Measurements from ENCODE around the gene MLPH.
"Not testable (repeated sequence)": the region's sequence is repeated elsewhere in the genome, so short reads cannot be mapped to it uniquely, and the experiment has no call there.

The MLPH gene

DNA sequence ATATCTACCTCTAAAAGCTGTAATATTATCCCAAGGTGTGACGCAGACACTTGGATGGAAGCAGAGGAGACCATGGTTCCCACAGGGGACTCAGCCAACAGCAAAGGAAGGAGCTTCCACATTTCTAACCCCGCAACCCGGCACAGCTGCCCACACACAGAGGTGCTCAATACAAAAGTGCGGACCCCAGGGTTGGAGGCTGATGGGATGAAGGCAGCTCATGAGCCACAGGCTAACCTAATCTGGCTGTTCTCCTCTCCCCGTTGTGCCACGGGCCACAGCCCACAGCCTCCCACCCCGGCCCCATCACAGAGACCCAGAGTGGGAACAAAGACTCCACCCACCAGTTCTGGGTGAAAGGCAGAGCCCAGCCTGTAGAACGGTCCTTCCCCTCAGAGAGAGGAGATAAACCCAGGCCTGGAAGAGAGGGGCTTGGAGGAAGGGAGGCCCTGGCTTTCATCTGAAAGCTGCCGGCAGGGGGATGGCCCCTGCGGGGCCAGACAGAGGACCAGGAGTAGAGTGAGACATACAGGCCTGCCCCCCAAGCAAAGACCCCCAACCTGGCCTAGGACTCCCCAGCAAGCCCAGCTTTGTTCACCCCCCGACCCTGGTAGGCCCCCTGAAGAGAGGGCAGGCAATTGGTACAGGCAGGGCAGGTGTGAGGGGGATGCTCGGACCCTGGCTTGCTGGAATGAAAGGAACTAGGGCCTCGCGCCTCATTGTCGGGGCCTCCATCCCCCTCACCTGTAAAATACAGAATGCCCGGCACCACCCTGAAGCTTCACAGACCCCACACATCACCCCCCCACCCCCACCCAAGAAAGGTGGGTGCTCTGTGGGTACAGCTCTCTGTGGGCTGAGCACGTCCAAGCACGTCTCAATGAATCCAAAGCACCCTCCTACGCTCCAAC is 96.6 kb downstream of the MLPH start:
- no peak overlapping the region for H2AFZ ChIP-seq (ENCODE audit: low read depth, low read length)
- no peak overlapping the region for H3K4me3 ChIP-seq (ENCODE audit: low read length)
- no peaks in the 10 kb centered on the region for H3K36me3 ChIP-seq (ENCODE audit: insufficient read depth, low read length)
- no peaks in the 10 kb centered on the region for H3K27me3 ChIP-seq (ENCODE audit: insufficient read depth, low read length)
- H3K9me3 ChIP-seq (ENCODE audit: low read length) = no peaks in the 10 kb centered on the region
- peaks cover 5% of the 10 kb centered on the region for H3K4me1 ChIP-seq (ENCODE audit: insufficient read depth, low read length)

DNA sequence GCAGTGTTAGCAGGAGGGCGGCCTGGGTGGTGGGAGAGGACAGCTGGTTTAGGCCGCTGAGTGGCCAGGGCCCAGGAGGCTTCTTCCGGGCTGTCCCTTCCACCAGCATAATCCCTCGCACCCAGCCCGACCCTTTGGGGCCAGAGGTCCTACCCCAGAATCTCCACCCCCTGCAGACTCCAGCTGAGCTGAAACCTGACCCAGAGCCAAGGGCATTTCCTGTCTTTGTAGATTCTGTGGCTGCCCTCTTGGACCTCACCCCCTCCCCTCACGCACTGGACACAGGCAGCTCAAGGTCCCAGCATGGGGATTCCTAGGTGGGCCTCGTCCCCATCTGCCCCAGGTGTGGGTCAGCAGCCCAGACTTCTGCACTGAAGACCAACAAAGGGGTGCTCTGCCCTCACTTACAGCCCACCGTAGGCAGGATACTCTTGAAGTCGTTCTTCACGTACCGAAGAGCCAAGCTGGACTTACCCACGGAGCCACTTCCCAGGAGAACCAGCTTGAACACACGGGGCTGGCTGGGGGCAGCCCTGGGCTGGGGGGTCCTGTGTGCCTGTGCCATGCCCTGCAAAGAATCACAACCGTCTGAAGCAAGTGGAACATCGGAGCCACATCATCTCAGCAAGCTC is 98.7 kb downstream of the MLPH start:
- Histone ChIP-seq H3K27me3 (ENCODE audit: insufficient read depth, low read length) (no peaks in the 10 kb centered on the region), H3K36me3 (ENCODE audit: insufficient read depth, low read length) (no peaks in the 10 kb centered on the region), H2AFZ (ENCODE audit: low read depth, low read length) (no peak overlapping the region), H3K4me1 (ENCODE audit: insufficient read depth, low read length) (peaks cover 5% of the 10 kb centered on the region), H3K9me3 (ENCODE audit: low read length) (no peaks in the 10 kb centered on the region), H3K4me3 (ENCODE audit: low read length) (no peak overlapping the region)

DNA sequence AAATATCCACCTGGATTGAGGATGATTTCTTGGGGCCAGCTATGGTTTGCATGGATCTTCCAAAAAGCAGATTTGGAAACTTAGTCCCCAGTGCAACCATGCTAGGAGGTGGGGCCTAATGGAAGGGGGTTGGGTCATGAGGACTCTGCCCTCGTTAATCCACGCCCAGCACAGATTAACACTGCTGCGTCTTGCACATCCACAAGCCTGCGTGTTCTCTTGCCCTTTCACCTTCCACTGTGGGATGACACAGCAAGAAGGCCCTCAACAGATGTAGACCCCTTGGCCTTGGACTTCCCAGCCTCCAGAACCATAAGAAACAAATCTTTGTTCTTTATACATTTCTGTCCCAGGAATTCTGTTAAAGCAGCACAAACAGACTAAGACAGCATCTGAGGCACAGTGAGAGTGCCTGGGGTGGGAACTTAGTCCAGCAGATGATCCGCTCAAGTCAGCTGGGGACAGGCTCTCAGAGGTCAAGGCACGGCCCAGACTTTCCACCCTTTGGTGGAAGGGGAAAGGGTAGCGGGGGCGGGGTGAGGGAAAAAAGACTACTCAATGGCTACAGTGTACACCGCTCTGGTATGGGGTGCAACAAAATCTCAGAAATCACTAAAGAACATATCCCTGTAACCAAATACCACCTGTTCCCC is 101.1 kb downstream of the MLPH start:
- Histone ChIP-seq H2AFZ (ENCODE audit: low read depth, low read length) (no peak overlapping the region), H3K27me3 (ENCODE audit: insufficient read depth, low read length) (no peaks in the 10 kb centered on the region), H3K4me1 (ENCODE audit: insufficient read depth, low read length) (no peaks in the 10 kb centered on the region), H3K4me3 (ENCODE audit: low read length) (no peak overlapping the region), H3K36me3 (ENCODE audit: insufficient read depth, low read length) (no peaks in the 10 kb centered on the region), H3K9me3 (ENCODE audit: low read length) (no peaks in the 10 kb centered on the region)

DNA sequence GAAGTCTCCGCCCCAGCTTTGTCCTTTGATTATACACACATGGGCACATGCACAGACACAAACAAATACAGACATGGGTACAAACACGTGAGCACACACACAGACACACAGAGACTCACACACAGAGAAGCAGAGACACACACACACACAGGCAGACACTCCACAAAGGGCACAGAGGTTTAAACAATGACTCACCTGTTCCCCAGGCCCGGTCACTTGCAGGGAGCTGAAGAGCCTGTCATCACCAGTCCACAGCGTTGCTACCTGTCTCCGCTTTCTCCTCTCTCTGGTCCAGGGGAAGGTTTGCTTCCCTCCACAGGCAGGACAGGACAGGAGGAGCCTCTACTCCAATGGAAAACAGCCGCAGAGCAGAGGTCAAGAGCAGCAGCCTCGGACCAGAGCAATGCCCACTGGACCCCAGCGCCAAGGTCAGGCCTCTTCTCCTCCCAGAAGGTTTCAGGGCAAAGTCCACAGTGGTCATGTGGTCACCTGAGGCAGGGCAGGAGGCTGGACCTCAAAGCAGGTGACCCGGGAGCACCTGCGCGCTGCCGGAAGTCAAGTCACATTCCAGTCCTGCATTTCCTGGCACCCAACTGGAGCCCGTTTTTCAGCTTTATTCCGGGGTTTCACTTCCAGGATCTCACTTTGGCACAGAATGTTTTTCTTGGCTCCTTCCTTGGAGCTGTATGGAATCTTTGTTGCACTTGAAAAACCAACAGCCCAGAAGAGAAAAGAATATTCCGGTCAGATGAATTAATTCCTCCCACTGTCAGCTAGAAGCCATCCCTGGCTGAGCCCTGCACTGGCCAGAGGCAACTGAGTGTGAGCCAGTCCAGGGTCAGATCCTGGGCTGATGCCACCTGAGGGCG is 103.5 kb downstream of the MLPH start, which contains the start of gene RAB17:
TSS of gene RAB17 (minus strand) at position 463 of the 869 bp plus-strand sequence. CDS start 4,580 bp downstream, outside the sequence.
- Histone ChIP-seq H3K36me3 (ENCODE audit: insufficient read depth, low read length) (no peaks in the 10 kb centered on the region), H3K4me1 (ENCODE audit: insufficient read depth, low read length) (peaks cover 4% of the 10 kb centered on the region), H3K27me3 (ENCODE audit: insufficient read depth, low read length) (no peaks in the 10 kb centered on the region), H3K4me3 (ENCODE audit: low read length) (no peak within 1 kb of the TSS), H2AFZ (ENCODE audit: low read depth, low read length) (no peak within 1 kb of the TSS), H3K9me3 (ENCODE audit: low read length) (no peaks in the 10 kb centered on the region)

DNA sequence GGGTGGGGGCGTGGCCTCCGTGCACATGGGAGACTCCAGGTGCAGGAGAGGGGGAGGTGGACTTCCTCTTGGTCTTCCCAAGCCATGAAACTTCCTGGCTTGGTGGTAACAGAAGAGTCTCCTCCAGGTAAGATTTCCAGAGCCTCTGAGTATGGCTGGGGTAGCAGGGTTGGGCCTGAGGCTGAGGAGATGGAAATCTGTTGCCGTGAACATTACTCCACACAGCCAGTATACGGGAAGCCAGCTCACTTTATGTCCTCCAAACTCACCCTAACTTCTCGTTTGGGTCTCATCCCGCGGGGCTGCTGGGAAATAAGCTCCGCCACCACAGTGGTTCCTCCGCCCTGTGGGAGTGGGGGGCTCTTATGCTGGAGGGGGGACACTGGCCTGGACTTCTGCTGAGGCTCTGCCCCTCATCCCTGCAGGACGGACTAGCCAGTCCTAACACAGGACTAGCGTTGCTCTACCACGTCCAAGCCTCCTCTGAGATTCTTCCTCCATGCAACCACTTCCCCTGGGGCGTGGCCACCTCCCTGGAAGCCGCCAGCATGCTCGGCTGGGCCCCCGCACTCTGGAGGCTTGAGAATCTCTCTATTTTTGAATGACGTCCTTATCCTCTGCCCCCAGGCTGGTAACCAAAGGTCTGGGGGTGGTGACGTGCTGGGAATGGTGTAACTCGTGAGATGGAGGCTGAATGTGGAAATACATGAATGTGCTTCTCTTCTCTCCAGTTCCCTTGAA is 104.3 kb downstream of the MLPH start:
- Histone ChIP-seq H3K27me3 (ENCODE audit: insufficient read depth, low read length) (no peaks in the 10 kb centered on the region), H3K4me1 (ENCODE audit: insufficient read depth, low read length) (peaks cover 4% of the 10 kb centered on the region), H3K36me3 (ENCODE audit: insufficient read depth, low read length) (no peaks in the 10 kb centered on the region), H2AFZ (ENCODE audit: low read depth, low read length) (no peak overlapping the region), H3K9me3 (ENCODE audit: low read length) (no peaks in the 10 kb centered on the region), H3K4me3 (ENCODE audit: low read length) (no peak overlapping the region)

DNA sequence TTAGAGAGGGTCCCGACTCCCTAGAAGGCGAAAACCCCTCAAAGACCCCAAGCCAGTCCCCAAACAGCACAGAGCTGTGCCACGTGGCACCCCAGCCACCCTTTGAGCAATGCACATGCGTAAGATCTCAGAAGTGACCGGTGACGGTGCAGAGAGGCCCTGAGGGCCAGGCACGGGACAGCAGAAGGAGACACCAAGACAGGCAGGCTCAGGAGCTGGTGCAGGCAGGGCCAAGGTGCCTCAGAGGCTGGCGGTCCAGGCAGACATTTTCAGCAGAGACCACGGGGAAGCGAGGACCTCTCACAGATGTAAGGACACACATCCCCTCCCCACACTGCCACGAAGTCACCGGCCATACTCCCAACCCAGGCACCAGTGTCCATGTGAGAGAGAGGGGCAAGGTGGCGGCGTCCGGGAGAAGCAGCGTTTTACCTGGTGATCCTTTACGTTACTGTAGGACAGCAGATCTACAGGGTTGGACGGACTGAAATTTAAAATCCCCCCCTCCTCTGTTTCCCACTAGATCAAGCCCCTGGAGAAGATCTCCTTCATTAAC is 105.5 kb downstream of the MLPH start:
- H3K27me3 ChIP-seq (ENCODE audit: insufficient read depth, low read length) = no peaks in the 10 kb centered on the region
- no peak overlapping the region for H2AFZ ChIP-seq (ENCODE audit: low read depth, low read length)
- H3K4me1 ChIP-seq (ENCODE audit: insufficient read depth, low read length) = peaks cover 4% of the 10 kb centered on the region
- no peak overlapping the region for H3K4me3 ChIP-seq (ENCODE audit: low read length)
- H3K36me3 ChIP-seq (ENCODE audit: insufficient read depth, low read length) = no peaks in the 10 kb centered on the region
- H3K9me3 ChIP-seq (ENCODE audit: low read length) = no peaks in the 10 kb centered on the region

DNA sequence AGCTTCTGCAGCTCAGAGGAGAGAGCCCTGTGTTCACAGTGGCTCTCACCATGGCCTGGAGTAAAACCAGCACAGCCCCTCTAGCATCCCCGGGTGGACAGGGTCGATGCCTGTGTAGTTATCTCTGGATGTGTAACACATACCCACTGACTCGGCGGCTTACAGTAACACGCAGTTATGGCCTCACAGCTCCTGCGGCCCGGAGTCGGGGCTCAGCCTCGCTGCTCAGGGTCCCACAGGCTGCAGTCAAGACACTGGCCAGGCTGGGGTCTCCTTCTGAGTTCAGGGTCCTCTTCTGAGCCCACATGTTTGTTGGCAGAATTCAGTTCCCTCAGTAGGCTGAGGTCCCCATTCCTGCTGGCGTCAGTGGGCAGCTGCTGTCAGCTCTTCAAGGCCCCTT is 106.0 kb downstream of the MLPH start:
- Histone ChIP-seq H3K4me1 (ENCODE audit: insufficient read depth, low read length) (peaks cover 4% of the 10 kb centered on the region), H3K9me3 (ENCODE audit: low read length) (no peaks in the 10 kb centered on the region), H2AFZ (ENCODE audit: low read depth, low read length) (no peak overlapping the region), H3K36me3 (ENCODE audit: insufficient read depth, low read length) (no peaks in the 10 kb centered on the region), H3K4me3 (ENCODE audit: low read length) (no peak overlapping the region), H3K27me3 (ENCODE audit: insufficient read depth, low read length) (no peaks in the 10 kb centered on the region)

DNA sequence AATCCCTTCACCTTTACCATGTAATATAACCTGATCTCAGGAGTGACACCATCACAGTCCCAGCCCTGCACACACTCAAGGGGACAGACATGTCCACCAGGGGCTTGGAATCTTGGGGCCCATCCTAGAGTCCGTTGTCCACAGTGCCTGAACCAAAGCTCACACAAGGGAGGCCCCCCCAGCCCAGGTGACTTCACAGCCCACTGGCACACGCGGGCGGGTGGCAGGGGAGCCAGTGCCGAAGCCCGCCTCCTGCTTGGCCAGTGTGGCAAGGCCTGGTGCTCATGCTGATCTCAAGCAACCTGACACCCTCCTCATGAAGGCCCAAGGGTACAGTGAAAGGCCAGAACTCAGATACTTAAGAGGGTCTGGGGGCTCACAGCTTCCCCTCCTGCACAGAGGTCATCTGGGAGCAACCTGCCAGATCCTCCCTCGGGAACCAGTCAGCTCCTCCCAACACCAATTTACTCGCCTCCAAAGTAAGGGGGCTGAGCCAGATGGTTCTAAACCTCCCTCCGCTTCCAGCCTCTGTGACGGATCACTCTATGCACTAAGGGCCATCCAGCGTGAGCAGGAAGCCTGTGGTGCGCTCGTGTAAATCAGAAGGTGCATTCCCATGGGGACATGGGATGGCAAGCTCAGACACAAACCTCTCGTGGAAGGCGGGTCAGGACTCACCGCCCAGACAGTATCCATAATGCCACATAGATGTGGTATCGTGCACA is 106.7 kb downstream of the MLPH start:
- no peaks in the 10 kb centered on the region for H3K36me3 ChIP-seq (ENCODE audit: insufficient read depth, low read length)
- no peaks in the 10 kb centered on the region for H3K27me3 ChIP-seq (ENCODE audit: insufficient read depth, low read length)
- no peaks in the 10 kb centered on the region for H3K9me3 ChIP-seq (ENCODE audit: low read length)
- H3K4me1 ChIP-seq (ENCODE audit: insufficient read depth, low read length) = peaks cover 4% of the 10 kb centered on the region
- no peak overlapping the region for H2AFZ ChIP-seq (ENCODE audit: low read depth, low read length)
- H3K4me3 ChIP-seq (ENCODE audit: low read length) = no peak overlapping the region

DNA sequence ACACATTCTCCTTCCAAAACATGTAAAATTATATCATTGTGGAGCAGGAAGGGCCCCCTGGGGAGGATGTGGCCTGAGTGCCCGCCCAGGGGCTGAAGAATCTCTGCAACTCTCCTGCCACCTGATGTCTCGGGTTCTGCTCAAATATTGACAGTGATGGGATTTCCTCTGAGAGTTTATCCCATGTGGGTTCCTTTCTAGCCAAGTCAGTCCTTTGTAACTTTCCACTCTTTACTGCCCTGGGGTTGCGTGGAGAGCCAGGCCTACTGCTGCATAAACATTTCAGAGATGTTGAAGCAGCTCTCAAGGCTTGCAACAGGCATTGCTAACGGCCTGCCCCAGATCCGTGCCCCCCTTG is 107.4 kb downstream of the MLPH start:
- H3K4me3 ChIP-seq (ENCODE audit: low read length) = no peak overlapping the region
- no peak overlapping the region for H2AFZ ChIP-seq (ENCODE audit: low read depth, low read length)
- no peaks in the 10 kb centered on the region for H3K36me3 ChIP-seq (ENCODE audit: insufficient read depth, low read length)
- H3K9me3 ChIP-seq (ENCODE audit: low read length) = no peaks in the 10 kb centered on the region
- peaks cover 4% of the 10 kb centered on the region for H3K4me1 ChIP-seq (ENCODE audit: insufficient read depth, low read length)
- no peaks in the 10 kb centered on the region for H3K27me3 ChIP-seq (ENCODE audit: insufficient read depth, low read length)

DNA sequence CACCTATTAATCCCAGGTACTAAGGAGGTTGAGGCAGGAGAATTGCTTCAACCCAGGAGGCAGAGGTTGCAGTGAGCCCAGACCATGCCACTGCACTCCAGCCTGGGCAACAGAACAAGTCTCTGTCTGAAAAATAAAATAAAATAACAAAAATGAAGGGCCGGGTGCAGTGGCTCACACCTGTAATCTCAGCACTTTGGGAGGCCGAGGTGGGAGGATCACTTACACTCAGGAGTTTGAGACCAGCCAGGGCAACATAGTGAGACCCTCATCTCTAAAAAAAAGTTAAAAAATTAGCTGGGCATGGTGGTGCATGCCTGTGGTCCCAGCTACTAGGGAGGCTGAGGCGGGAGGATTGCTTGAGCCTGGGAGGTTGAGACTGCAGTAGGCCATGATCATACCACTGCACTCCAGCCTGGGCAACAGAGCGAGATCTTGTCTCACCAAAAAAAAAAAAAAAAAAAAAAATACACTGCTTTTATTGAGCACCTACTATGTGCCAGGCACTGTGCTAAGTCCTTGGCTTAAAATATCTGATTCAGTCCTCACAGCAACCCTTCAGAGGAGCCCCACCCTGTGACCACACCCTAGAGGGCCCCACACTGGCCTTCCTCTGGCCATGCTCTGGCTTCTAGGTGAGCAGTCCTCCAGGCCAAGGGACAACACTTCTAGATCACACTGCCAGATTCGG is 108.9 kb downstream of the MLPH start:
- H2AFZ ChIP-seq (ENCODE audit: low read depth, low read length); H3K4me3 ChIP-seq (ENCODE audit: low read length); H3K27me3 ChIP-seq (ENCODE audit: insufficient read depth, low read length); H3K9me3 ChIP-seq (ENCODE audit: low read length); H3K4me1 ChIP-seq (ENCODE audit: insufficient read depth, low read length); H3K36me3 ChIP-seq (ENCODE audit: insufficient read depth, low read length): not testable (repeated sequence)

DNA sequence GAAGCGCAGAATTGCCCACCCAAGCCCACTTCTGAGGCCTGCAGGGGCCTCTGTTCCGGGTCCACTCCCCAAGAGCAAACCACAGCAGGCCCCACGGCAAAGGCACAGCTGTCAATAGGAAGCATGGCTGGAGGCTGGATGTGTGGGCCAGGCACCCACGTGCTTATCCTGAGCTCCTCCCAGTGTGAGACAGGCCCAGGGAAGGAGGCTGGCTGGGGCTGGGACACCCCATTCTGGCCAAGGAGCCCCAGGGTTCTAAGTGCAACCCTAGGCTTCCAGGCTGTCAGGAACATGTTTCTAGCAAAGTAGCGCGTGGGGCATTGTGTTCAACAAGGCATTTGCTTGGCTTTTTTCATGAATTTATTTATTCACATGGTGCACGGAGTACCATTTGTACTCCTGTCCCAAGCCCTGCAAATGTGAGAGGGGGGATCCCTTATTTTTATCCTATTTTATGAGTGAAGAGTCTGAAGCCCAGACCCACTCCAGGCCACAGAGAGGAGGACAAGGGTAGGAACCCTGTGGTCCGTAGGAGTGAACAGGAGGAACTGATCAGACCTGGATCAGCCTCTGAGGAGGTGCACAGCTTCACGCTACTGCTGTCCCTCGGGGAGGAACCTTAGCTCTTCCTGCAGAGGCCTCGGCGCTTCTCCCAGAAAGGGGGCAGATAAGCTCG is 109.6 kb downstream of the MLPH start:
- H3K4me3 ChIP-seq (ENCODE audit: low read length) = no peak overlapping the region
- no peaks in the 10 kb centered on the region for H3K9me3 ChIP-seq (ENCODE audit: low read length)
- peaks cover 4% of the 10 kb centered on the region for H3K27me3 ChIP-seq (ENCODE audit: insufficient read depth, low read length)
- no peaks in the 10 kb centered on the region for H3K36me3 ChIP-seq (ENCODE audit: insufficient read depth, low read length)
- peaks cover 4% of the 10 kb centered on the region for H3K4me1 ChIP-seq (ENCODE audit: insufficient read depth, low read length)
- no peak overlapping the region for H2AFZ ChIP-seq (ENCODE audit: low read depth, low read length)
